ENCODE measurements around the gene KRI1.

- no peak for TF ChIP-seq CTCF (IDR thresholded peaks at IDR 0.05)
- no peak for TF ChIP-seq POLR2A (IDR thresholded peaks at IDR 0.05)
Observed at GRCh38 chr19:10577951-10578350, 12.1 kb upstream of the KRI1 start.

Measured in ovary (tissue), 3 donors.